Muscle of leg (tissue), 11 donors: ENCODE measurements around the gene CTNND2. TPM values are rescaled to one million over a fixed set of nuclear protein-coding genes. Genes with fewer than 3 reads are reported as not detected.

ENCODE experiments used
- DNase-seq: peaks from one replicate; pipeline ENCODE4 v3.0.0; 2013
- H3K27ac ChIP-seq: one replicate; pipeline ENCODE4 v1.5.1; 2013; ENCODE audit warnings: mild to moderate bottlenecking, low read length, control low read depth
- H3K27me3 ChIP-seq: one replicate; pipeline ENCODE4 v1.6.1; 2013; ENCODE audit warnings: low read length; ENCODE audit not compliant: control insufficient read depth, insufficient read depth
- H3K36me3 ChIP-seq: one replicate; pipeline ENCODE4 v1.6.1; 2013; ENCODE audit warnings: low read length; ENCODE audit not compliant: control insufficient read depth, insufficient read depth
- H3K4me1 ChIP-seq: one replicate; pipeline ENCODE4 v1.6.1; 2013; ENCODE audit warnings: low read length; ENCODE audit not compliant: control insufficient read depth, insufficient read depth
- H3K4me3 ChIP-seq: one replicate; pipeline ENCODE4 v1.5.1; 2013; ENCODE audit warnings: low read length, control low read depth
- H3K9me3 ChIP-seq: replicated peaks from 2 replicates; pipeline ENCODE4 v1.6.1; 2013; ENCODE audit warnings: low read depth, low read length; ENCODE audit not compliant: control insufficient read depth
- WGBS: methylation state at CpG from one replicate; pipeline ENCODE4 v1.1.5; 2013; ENCODE audit warnings: missing lambda C conversion rate; ENCODE audit not compliant: insufficient coverage; 5-methylcytosine and 5-hydroxymethylcytosine counted together
- polyA plus RNA-seq, 8 donors: library from polyadenylated mRNA; unstranded; fragments of 120-200 nt; gene quantifications; one replicate each; pipeline versions ENCODE4 v1.2.1 to v1.2.3, GENCODE V29; 2013; ENCODE audit warnings: inconsistent platforms in 1 of 8, low replicate concordance in 1 of 8; ENCODE audit not compliant: insufficient read length in 8 of 8, insufficient read depth in 1 of 8
- total RNA-seq: library from RNA; stranded (reverse); fragments of 120-200 nt; gene quantifications from one replicate; pipeline ENCODE4 v1.2.4, GENCODE V29; 2013

Gene CTNND2
- total and polyA plus RNA-seq, 9 donors: 0.48 to 1.0 (median 0.71) TPM

DNA sequence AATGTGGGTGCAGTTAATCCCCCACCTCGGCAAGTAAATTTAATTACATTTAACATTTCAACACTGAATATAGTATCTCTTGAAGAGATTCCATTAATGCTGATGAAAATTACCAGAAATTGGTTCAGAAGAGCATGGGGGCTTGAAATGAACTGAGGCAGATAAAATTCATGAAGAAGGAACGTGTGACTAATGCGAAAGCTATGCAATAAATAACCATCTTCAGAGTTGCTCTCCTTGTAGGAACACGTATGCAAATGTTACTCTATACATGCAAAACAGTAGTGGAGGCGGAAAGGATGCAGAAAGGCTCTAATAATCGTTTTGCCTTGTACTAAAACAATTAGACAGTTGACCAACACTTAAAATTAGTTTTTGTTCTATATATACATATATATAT, 320.2 kb downstream of the CTNND2 start:
- Histone ChIP-seq H3K36me3 (no peaks in the 10 kb centered on the region), H3K4me3 (no peak overlapping the region), H3K27me3 (no peaks in the 10 kb centered on the region), H3K9me3 (no peaks in the 10 kb centered on the region), H3K4me1 (no peaks in the 10 kb centered on the region), H3K27ac (no peak overlapping the region)
- no peak for DNase-seq
- no CpG with 5 or more reads among the region's 6 CpGs for WGBS

DNA sequence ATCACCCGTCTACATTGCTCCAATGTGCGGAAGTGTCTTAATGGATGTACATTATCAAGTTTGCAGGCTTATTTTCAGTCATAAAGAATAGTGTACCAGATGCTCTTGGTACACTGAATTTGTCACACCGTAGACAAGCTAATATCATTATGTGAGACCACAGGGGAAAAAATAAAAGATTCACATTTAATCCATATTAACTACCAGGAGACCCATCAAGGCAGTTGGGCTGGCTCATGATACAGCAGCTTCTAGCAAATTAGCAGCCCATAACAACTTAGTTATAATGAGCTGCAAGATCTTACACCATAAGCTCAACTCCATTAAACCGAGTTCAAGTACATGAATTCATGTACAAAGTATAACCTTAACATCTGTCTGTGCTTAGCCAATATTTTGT, 324.9 kb downstream of the CTNND2 start:
- H3K27me3 ChIP-seq: no peaks in the 10 kb centered on the region
- no peaks in the 10 kb centered on the region for H3K9me3 ChIP-seq
- no peak for DNase-seq
- H3K4me1 ChIP-seq: no peaks in the 10 kb centered on the region
- H3K36me3 ChIP-seq: no peaks in the 10 kb centered on the region
- no CpG with 5 or more reads among the region's 4 CpGs for WGBS
- H3K27ac ChIP-seq: no peak overlapping the region
- H3K4me3 ChIP-seq: no peak overlapping the region

DNA sequence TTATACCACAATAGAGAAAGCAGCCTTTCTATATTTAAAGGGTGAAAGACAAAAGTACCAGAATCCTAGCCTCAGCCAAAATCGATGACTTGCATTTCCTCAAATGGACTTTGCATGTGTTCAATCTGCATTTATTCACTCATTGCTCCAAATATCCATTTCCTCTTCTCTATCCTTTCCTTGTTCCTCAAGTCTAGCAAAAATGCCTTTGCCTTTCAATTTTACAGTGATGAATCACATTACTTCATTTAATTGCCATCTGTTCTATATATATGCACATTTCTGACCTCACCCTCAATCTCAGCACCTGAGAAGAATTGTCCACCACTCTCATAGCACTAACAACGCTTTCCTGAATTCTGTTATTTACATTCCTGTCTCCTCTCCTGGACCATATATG, 329.5 kb downstream of the CTNND2 start:
- Histone ChIP-seq H3K27me3 (no peaks in the 10 kb centered on the region), H3K9me3 (no peaks in the 10 kb centered on the region), H3K4me1 (no peaks in the 10 kb centered on the region), H3K27ac (no peak overlapping the region), H3K4me3 (no peak overlapping the region), H3K36me3 (no peaks in the 10 kb centered on the region)
- no peak for DNase-seq
- WGBS: 86% methylated on average over 1 of the region's 2 CpGs

DNA sequence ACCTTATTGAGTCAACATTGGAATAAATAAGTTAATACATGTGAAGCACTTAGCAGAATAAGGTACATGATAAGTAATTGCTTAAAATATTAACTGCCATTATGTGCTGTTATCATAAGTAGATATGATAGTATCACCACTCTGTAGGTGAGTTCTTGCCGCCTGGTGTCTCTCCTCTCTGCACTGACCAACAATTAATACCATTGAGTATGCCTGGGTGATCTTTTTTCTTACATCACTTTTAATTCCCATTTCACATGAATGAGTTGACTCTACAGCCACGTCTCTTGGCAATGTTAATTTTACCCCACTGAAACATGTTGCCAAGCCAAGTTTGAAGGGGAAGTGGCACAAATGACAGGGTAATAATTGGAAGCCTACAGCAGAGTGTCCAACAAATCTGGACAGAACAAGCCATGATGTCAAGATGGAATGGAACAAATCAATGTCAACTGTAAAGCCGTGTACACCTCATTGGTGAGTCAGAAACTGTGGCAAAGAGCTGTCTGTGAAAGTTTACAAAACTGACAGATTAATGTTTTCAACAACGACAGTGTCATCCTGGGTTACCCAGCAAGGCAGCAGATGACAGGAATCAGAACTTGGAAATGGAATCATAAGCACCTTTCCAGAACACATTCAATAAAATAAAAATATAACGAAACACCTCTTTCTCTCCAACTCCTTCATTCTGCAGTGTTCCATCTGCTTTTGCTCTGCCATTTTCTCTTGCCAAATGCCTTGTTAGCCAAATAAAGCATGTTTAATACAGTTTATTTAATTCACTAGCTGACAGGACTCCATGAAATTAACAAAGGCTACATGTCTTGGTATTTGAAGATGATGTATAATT, 330.9 kb downstream of the CTNND2 start:
- no peak for DNase-seq
- Histone ChIP-seq H3K4me3 (no peak overlapping the region), H3K27ac (no peak overlapping the region), H3K27me3 (no peaks in the 10 kb centered on the region), H3K4me1 (no peaks in the 10 kb centered on the region), H3K9me3 (no peaks in the 10 kb centered on the region), H3K36me3 (no peaks in the 10 kb centered on the region)
- 75% methylated on average over 2 of the region's 5 CpGs for WGBS

DNA sequence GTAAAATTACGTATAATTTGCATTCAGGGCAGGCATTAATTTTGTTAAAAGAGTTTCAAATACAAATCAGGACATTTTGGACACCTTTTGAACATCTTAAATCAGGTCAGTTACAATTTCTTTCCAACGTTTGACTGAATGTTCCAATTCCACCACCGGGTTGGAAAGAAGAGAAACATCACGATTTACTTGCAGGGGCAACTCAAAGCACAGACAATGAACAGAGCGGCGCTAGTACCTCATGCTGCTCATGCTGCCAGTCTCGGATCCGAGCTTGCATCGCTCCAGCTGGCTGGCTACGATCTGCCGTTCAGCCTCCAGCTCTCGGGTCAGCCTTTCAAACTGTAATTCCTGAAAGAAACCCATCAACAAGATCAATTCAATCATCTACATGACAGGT, 339.5 kb downstream of the CTNND2 start:
- no peak overlapping the region for H3K27ac ChIP-seq
- 86% methylated on average over 8 of the region's 12 CpGs for WGBS
- no peak overlapping the region for H3K4me3 ChIP-seq
- H3K9me3 ChIP-seq: no peaks in the 10 kb centered on the region
- H3K36me3 ChIP-seq: no peaks in the 10 kb centered on the region
- no peaks in the 10 kb centered on the region for H3K27me3 ChIP-seq
- no peaks in the 10 kb centered on the region for H3K4me1 ChIP-seq
- DNase-seq: no peak

DNA sequence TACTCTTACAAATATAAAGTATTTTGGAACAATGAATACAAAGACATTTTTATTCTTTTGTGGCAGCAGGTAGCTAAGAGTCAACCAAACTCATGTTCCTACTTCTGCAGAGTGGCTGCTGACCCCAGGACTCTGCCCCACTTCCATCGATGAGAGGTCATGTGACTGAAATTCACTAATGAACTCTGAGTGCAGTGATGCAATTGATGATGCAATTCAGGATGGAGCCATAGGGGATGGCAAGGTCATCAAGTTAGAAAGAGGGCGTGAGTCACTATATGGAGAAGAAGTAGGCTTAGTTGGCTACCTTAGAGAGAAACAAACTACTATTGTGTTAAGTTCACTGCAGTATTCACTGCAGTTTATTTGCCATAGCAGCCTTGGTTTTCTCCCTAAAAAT, 340.4 kb downstream of the CTNND2 start:
- no peaks in the 10 kb centered on the region for H3K27me3 ChIP-seq
- H3K4me3 ChIP-seq: no peak overlapping the region
- H3K27ac ChIP-seq: no peak overlapping the region
- H3K4me1 ChIP-seq: no peaks in the 10 kb centered on the region
- WGBS: no CpG with 5 or more reads among the region's 2 CpGs
- H3K36me3 ChIP-seq: no peaks in the 10 kb centered on the region
- DNase-seq: no peak
- no peaks in the 10 kb centered on the region for H3K9me3 ChIP-seq

DNA sequence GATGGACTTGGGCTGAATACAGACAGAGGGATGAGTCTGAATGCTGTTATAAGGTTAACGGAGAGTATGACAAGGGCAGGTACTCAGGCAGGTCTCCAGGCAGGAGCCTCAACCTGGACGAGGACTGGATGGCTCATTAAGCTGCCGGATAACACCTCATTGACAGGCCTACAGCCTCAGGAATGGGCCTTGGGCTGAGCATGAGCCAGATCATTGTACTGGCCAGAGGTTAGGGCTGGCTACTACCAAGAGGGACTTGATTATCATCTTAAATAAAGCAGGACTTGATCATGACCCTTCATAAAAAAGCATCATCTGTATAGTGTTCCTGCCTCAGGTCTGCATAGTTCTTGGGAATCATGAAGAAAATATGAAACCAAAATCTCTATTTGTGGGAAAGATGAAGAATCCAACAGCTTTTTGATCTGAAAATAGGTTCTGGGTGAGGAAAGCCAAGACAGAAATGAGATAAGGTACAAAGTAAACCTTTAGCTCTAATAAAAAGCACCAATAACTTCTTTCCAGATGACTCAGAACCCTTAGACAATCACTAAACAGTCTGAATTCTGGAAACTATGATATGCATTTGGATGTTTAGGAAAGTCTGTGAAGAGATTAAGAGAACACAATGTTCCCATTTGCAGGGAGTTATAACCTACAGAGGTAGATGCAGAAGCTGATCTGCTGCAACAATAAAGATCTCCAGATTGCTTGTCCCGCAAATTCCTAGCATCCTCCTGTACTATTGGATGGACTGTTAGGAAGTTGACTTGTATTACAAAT, 343.1 kb downstream of the CTNND2 start:
- Histone ChIP-seq H3K27ac (no peak overlapping the region), H3K9me3 (no peaks in the 10 kb centered on the region), H3K4me3 (no peak overlapping the region), H3K27me3 (no peaks in the 10 kb centered on the region), H3K4me1 (no peaks in the 10 kb centered on the region), H3K36me3 (no peaks in the 10 kb centered on the region)
- DNase-seq: no peak
- WGBS: 74% methylated on average over 3 of the region's 4 CpGs

DNA sequence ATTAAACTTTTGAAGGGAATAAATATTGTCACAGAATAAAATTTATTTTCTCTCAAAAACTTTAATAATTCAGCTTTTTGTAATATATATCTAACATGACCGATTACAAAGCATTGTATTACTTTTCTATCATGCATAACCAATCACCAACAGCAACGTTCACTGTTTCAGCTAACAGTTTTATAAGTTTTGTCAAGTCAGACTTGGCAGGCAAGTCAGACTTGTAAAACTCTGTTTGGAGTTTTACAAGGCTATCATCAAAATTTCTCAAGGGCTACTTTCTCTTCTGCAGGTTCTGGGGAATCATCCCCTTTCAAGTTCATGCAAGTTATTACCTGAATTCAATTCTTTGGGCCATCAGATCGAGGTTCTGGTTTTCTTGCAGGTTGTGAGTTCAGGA, 347.2 kb downstream of the CTNND2 start:
- H3K4me1 ChIP-seq: no peaks in the 10 kb centered on the region
- H3K27ac ChIP-seq: no peak overlapping the region
- no peak overlapping the region for H3K4me3 ChIP-seq
- no peaks in the 10 kb centered on the region for H3K27me3 ChIP-seq
- no peaks in the 10 kb centered on the region for H3K36me3 ChIP-seq
- WGBS: 75% methylated on average over 2 of the region's 3 CpGs
- no peak for DNase-seq
- H3K9me3 ChIP-seq: no peaks in the 10 kb centered on the region

DNA sequence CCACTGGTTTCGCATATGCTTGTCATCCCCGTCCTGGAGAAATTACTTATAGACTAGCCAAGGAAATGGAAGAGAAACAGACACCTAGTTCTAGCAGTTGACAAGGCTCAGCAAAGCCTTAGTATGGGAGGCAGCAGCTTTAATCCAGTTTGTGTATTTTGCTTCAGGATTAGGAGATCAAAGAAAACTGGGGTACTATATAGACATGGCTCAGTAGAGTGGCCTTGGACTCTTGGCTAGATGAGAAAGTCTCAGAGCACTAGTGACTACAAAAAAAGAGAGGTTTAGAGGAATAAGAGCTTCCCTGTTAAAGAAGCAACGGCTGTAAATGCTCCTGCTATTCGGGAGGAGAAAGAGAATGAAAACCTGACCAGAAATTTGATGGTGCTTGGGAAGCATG, 349.1 kb downstream of the CTNND2 start:
- no peaks in the 10 kb centered on the region for H3K9me3 ChIP-seq
- H3K36me3 ChIP-seq: no peaks in the 10 kb centered on the region
- DNase-seq: no peak
- no peaks in the 10 kb centered on the region for H3K4me1 ChIP-seq
- no peaks in the 10 kb centered on the region for H3K27me3 ChIP-seq
- no peak overlapping the region for H3K4me3 ChIP-seq
- no peak overlapping the region for H3K27ac ChIP-seq
- WGBS: 71% methylated on average over 4 of the region's 4 CpGs

DNA sequence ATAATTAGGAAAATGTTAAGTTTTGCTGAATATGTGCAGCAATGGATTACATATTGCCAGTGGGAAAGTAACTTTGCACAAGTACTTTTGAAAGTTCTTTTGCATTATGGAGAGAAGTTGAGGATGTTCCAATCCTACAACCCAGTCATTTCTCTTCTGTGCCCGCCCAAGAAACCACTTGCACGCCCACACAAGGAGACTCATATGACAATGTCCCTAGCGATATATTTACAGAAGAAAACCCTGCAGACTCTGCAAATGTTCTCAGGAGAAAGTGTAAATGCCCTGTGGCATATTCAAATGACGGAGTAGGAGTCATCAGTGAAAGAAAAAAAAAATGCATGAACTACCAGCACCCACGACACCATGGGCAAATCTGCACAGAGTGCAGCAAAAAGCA, 356.5 kb downstream of the CTNND2 start:
- DNase-seq: no peak
- H3K27ac ChIP-seq: no peak overlapping the region
- H3K4me3 ChIP-seq: no peak overlapping the region
- no peaks in the 10 kb centered on the region for H3K27me3 ChIP-seq
- no peaks in the 10 kb centered on the region for H3K36me3 ChIP-seq
- no peaks in the 10 kb centered on the region for H3K9me3 ChIP-seq
- H3K4me1 ChIP-seq: no peaks in the 10 kb centered on the region
- no CpG with 5 or more reads among the region's 5 CpGs for WGBS
